HepG2 (cell line): ENCODE measurements around the gene CDC42SE2. TPM values are rescaled to one million over a fixed set of nuclear protein-coding genes. Genes with fewer than 3 reads are reported as not detected.

ENCODE experiments used
- HOXD1 ChIP-seq: sonication (generic); formaldehyde crosslinking; IDR thresholded peaks from 2 replicates; pipeline ENCODE4 v1.5.0; 2020; ENCODE audit warnings: missing genetic modification reagents
- KLF9 ChIP-seq: IDR thresholded peaks from 2 replicates; pipeline ENCODE4 v1.6.1; 2016; ENCODE audit warnings: low read depth
- ZEB1 ChIP-seq: IDR thresholded peaks from 2 replicates; pipeline ENCODE4 v1.6.1; 2012; ENCODE audit warnings: mild to moderate bottlenecking, low read depth, inconsistent platforms; ENCODE audit not compliant: insufficient replicate concordance
- ZNF292 ChIP-seq: sonication (generic); formaldehyde crosslinking; IDR thresholded peaks from 2 replicates; pipeline ENCODE4 v1.8.1; 2022; ENCODE audit warnings: mild to moderate bottlenecking, low read depth, missing genetic modification reagents, borderline replicate concordance
- ZNF703 ChIP-seq: sonication (generic); formaldehyde crosslinking; IDR thresholded peaks from 2 replicates; pipeline ENCODE4 v1.5.1; 2020; ENCODE audit warnings: missing genetic modification reagents, mild to moderate bottlenecking, moderate library complexity, borderline replicate concordance
- polyA plus RNA-seq, 8 experiments: library from polyadenylated mRNA; depleted of rRNA in 3 of 8; stranded (reverse) in 7 of 8; unstranded in 1 of 8; fragments of >200 nt; fragmentation: Illumina TruSeq in 4 of 8; extraction: Trizol in 4 of 8; gene quantifications; 2 replicates each; pipeline versions ENCODE4 v1.2.1 to v1.2.3, GENCODE V29; 2011 to 2016; ENCODE audit warnings: low read depth in 4 of 8, missing spikeins in 1 of 8, mixed read lengths in 1 of 8; ENCODE audit not compliant: insufficient read depth in 1 of 8
- total RNA-seq, 5 experiments: library from RNA; depleted of rRNA; stranded (reverse); fragments of >200 nt; fragmentation: Illumina TruSeq; extraction: Trizol; gene quantifications; 2 replicates each; pipeline ENCODE4 v1.2.3, GENCODE V29; 2016; ENCODE audit warnings: low read depth in 1 of 5
- TF ChIP-seq, protein P1 (sequence below): sonication (generic); IDR thresholded peaks from 2 replicates; pipeline ENCODE4 v1.6.1; 2016; ENCODE audit warnings: low read depth, borderline replicate concordance
- TF ChIP-seq, protein P2 (sequence below), 2 experiments: fragments of 450-650 bp in 1 of 2; sonication (generic) in 1 of 2; formaldehyde crosslinking in 1 of 2; IDR thresholded peaks; 2 replicates each; pipeline versions ENCODE4 v1.6.1 to v1.8.0; 2016 to 2022; ENCODE audit warnings: antibody characterized with exemption in 1 of 2, mild to moderate bottlenecking in 1 of 2, missing genetic modification reagents in 1 of 2
- TF ChIP-seq, protein P3 (sequence below): IDR thresholded peaks from 2 replicates; pipeline ENCODE4 v1.6.1; 2016; ENCODE audit warnings: control low read depth
- TF ChIP-seq, protein P4 (sequence below): sonication (generic); formaldehyde crosslinking; IDR thresholded peaks from 2 replicates; pipeline ENCODE4 v1.4.0; 2020; ENCODE audit warnings: mild to moderate bottlenecking, missing genetic modification reagents, borderline replicate concordance

CDC42SE2 gene
- total and polyA plus RNA-seq, 2 of the 13 experiments (the other 11 are each of a cell fraction or from before 2014, with no cell fraction given), result 19.6 to 25.0 TPM

DNA sequence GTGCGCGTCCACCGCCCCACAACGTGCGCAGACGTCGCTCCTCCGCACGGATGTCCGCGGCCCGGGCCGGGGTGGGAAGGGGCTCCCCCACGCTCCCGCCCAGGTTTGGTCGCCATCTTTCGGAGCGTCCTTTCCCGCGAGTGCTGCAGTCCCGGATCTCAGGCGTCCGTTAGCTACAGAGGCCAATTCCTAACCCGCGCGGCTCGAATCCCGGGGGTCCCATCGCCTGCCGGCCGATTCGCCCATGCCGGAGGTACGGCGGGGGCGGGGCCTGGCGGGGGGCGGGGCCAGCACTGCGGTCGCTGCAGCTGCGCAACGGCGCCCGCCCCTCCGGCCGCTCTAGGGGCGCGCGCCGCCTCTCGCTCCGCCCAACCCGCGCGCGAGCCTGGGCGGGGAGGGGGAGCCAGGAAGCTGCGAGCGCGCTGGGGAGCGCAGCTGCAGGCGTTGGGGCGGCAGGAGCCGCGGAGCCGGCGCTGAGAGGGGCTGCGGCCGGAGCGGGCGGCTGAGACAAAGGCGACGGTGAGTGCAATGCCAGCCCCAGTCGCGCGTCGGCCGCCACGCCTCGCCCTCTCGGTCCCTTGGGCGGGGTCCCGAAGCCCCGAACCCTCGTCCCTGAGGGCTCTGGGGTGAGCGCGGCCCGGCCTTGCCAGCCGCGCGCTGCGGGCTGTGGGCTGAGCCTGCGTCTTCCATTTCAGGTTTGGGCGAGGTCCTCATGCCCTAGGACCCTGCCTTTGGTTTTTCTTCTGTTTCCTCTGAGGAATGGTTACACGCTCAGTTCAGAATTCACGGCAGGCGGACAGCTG lies at the start of gene CDC42SE2 (continued):
- TF ChIP-seq, protein P1, sequence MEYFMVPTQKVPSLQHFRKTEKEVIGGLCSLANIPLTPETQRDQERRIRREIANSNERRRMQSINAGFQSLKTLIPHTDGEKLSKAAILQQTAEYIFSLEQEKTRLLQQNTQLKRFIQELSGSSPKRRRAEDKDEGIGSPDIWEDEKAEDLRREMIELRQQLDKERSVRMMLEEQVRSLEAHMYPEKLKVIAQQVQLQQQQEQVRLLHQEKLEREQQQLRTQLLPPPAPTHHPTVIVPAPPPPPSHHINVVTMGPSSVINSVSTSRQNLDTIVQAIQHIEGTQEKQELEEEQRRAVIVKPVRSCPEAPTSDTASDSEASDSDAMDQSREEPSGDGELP, result no peak; the same call in 1 of the 2 replicates
- TF ChIP-seq ZNF703 (CRISPR knock-in tag) (no peak), ZNF292 (CRISPR knock-in tag) (no peak), HOXD1 (peak; percentile 14; the same call in 1 of the 2 replicates), ZEB1 (no peak), KLF9 (CRISPR knock-in tag) (no peak)
- TF ChIP-seq, protein P2, sequence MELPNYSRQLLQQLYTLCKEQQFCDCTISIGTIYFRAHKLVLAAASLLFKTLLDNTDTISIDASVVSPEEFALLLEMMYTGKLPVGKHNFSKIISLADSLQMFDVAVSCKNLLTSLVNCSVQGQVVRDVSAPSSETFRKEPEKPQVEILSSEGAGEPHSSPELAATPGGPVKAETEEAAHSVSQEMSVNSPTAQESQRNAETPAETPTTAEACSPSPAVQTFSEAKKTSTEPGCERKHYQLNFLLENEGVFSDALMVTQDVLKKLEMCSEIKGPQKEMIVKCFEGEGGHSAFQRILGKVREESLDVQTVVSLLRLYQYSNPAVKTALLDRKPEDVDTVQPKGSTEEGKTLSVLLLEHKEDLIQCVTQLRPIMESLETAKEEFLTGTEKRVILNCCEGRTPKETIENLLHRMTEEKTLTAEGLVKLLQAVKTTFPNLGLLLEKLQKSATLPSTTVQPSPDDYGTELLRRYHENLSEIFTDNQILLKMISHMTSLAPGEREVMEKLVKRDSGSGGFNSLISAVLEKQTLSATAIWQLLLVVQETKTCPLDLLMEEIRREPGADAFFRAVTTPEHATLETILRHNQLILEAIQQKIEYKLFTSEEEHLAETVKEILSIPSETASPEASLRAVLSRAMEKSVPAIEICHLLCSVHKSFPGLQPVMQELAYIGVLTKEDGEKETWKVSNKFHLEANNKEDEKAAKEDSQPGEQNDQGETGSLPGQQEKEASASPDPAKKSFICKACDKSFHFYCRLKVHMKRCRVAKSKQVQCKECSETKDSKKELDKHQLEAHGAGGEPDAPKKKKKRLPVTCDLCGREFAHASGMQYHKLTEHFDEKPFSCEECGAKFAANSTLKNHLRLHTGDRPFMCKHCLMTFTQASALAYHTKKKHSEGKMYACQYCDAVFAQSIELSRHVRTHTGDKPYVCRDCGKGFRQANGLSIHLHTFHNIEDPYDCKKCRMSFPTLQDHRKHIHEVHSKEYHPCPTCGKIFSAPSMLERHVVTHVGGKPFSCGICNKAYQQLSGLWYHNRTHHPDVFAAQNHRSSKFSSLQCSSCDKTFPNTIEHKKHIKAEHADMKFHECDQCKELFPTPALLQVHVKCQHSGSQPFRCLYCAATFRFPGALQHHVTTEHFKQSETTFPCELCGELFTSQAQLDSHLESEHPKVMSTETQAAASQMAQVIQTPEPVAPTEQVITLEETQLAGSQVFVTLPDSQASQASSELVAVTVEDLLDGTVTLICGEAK (IDR thresholded peaks at IDR 0.05), result no peak
- TF ChIP-seq, protein P2 (CRISPR knock-in tag; IDR thresholded peaks at IDR 0.05), result 0 out of 2 replicates have a peak, but pooled peaks have one; percentile 29
- TF ChIP-seq, protein P3, sequence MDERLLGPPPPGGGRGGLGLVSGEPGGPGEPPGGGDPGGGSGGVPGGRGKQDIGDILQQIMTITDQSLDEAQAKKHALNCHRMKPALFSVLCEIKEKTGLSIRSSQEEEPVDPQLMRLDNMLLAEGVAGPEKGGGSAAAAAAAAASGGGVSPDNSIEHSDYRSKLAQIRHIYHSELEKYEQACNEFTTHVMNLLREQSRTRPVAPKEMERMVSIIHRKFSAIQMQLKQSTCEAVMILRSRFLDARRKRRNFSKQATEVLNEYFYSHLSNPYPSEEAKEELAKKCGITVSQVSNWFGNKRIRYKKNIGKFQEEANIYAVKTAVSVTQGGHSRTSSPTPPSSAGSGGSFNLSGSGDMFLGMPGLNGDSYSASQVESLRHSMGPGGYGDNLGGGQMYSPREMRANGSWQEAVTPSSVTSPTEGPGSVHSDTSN (CRISPR knock-in tag), result no peak
- TF ChIP-seq, protein P4, sequence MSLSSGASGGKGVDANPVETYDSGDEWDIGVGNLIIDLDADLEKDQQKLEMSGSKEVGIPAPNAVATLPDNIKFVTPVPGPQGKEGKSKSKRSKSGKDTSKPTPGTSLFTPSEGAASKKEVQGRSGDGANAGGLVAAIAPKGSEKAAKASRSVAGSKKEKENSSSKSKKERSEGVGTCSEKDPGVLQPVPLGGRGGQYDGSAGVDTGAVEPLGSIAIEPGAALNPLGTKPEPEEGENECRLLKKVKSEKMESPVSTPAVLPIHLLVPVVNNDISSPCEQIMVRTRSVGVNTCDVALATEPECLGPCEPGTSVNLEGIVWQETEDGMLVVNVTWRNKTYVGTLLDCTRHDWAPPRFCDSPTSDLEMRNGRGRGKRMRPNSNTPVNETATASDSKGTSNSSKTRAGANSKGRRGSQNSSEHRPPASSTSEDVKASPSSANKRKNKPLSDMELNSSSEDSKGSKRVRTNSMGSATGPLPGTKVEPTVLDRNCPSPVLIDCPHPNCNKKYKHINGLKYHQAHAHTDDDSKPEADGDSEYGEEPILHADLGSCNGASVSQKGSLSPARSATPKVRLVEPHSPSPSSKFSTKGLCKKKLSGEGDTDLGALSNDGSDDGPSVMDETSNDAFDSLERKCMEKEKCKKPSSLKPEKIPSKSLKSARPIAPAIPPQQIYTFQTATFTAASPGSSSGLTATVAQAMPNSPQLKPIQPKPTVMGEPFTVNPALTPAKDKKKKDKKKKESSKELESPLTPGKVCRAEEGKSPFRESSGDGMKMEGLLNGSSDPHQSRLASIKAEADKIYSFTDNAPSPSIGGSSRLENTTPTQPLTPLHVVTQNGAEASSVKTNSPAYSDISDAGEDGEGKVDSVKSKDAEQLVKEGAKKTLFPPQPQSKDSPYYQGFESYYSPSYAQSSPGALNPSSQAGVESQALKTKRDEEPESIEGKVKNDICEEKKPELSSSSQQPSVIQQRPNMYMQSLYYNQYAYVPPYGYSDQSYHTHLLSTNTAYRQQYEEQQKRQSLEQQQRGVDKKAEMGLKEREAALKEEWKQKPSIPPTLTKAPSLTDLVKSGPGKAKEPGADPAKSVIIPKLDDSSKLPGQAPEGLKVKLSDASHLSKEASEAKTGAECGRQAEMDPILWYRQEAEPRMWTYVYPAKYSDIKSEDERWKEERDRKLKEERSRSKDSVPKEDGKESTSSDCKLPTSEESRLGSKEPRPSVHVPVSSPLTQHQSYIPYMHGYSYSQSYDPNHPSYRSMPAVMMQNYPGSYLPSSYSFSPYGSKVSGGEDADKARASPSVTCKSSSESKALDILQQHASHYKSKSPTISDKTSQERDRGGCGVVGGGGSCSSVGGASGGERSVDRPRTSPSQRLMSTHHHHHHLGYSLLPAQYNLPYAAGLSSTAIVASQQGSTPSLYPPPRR (CRISPR knock-in tag), result no peak
